Uterus (tissue), 2 donors: ENCODE data around the gene MAPKAPK3.

Source experiments
- POLR2A ChIP-seq, 2 donors: fragments of 450-650 bp; IDR thresholded peaks; one replicate each; pipeline ENCODE4 v1.6.1; 2016; ENCODE audit warnings: antibody characterized with exemption in 2 of 2, mild to moderate bottlenecking in 1 of 2, moderate library complexity in 1 of 2
- TF ChIP-seq, protein P1 (sequence below), 4 experiments: fragments of 200-600 bp in 2 of 4; fragments of 450-650 bp in 2 of 4; sonication (generic) in 2 of 4; IDR thresholded peaks; one replicate each; pipeline ENCODE4 v1.5.1; 2016 to 2019; ENCODE audit warnings: antibody characterized with exemption in 4 of 4, mild to moderate bottlenecking in 2 of 4, moderate library complexity in 1 of 4

DNA sequence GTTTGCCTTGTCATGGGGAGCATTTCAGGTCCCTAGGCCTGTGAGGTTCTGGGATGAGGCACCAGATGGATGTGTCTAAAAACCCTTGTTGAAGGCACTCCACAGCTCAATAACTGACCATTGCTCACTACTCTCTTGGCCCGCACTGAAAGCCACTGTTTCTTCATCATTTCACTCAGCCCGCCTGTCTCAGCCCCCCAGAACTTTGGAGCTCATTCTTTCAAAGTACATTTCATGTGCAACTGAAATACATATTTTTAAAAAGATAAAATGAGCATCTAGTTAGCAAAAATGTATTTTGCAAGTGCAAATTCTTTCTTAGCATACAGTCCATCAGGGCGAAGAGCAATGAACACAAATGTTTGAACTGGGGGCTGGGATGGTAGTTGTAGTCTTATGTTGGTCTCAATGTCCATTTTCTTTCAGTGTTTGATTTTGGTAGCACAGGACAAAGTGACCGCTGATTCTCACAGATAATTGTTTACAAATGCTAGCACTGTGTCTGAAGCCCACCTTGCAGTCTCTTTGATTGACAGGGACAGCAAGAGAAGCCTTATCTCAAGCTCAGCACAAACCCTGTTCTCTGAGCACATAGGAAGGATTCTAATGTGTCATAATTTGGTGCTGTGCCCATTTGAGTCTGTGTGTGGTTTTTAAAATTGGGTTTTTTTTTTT is 28.1 kb upstream of the MAPKAPK3 start:
- TF ChIP-seq, protein P1, sequence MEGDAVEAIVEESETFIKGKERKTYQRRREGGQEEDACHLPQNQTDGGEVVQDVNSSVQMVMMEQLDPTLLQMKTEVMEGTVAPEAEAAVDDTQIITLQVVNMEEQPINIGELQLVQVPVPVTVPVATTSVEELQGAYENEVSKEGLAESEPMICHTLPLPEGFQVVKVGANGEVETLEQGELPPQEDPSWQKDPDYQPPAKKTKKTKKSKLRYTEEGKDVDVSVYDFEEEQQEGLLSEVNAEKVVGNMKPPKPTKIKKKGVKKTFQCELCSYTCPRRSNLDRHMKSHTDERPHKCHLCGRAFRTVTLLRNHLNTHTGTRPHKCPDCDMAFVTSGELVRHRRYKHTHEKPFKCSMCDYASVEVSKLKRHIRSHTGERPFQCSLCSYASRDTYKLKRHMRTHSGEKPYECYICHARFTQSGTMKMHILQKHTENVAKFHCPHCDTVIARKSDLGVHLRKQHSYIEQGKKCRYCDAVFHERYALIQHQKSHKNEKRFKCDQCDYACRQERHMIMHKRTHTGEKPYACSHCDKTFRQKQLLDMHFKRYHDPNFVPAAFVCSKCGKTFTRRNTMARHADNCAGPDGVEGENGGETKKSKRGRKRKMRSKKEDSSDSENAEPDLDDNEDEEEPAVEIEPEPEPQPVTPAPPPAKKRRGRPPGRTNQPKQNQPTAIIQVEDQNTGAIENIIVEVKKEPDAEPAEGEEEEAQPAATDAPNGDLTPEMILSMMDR (IDR thresholded peaks at IDR 0.05), result no peak
- no peak for TF ChIP-seq POLR2A (IDR thresholded peaks at IDR 0.05)
